Transverse colon (tissue), 4 donors: ENCODE data around the gene INSM2.

ENCODE experiments used
- CTCF ChIP-seq, 5 experiments: fragments of 200-600 bp in 3 of 5; fragments of 450-650 bp in 2 of 5; sonication (generic) in 3 of 5; IDR thresholded peaks; 1 replicate in 2 of 5; 2 replicates in 3 of 5; pipeline ENCODE4 v1.5.1; 2016 to 2017; ENCODE audit warnings: antibody characterized with exemption in 5 of 5, inconsistent platforms in 3 of 5, mild to moderate bottlenecking in 2 of 5, moderate library complexity in 1 of 5
- EP300 ChIP-seq: sonication (generic); formaldehyde crosslinking; IDR thresholded peaks from one replicate; pipeline ENCODE4 v1.6.1; 2017; ENCODE audit warnings: antibody characterized with exemption, low read depth
- POLR2A ChIP-seq: fragments of 450-650 bp; IDR thresholded peaks from one replicate; pipeline ENCODE4 v1.6.1; 2016; ENCODE audit warnings: antibody characterized with exemption, mild to moderate bottlenecking, moderate library complexity
- POLR2AphosphoS5 ChIP-seq, 3 donors: sonication (generic); formaldehyde crosslinking; IDR thresholded peaks; one replicate each; pipeline ENCODE4 v1.6.1; 2016; ENCODE audit warnings: antibody characterized with exemption in 3 of 3

DNA sequence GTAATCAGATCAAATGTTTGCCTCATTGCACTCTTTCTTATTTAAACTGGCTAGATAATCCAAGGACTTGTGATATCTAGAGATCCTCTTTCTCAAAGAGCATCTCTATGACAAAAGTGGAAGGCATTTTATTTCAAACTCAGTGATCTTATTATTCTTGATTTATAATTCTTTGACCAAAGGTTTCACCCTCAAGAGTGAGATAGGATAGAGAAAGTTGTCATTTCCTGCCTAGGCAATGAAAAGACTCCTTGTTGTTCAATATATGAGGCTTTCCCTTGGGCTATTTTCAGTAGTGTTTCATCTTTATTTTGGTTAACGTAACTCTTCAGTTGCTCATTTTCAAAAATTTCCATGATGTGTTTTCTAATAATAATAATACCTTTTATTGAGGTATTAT is 18.0 kb upstream of the INSM2 start:
- TF ChIP-seq CTCF (IDR thresholded peaks at IDR 0.05) (no peak), POLR2A (no peak), POLR2AphosphoS5 (IDR thresholded peaks at IDR 0.05) (no peak), EP300 (no peak)
